Tongue (tissue), 2 donors: ENCODE measurements around the gene TSPO2. TPM values are rescaled to one million over a fixed set of nuclear protein-coding genes. Genes with fewer than 3 reads are reported as not detected.
"Not testable (repeated sequence)": the region's sequence is repeated elsewhere in the genome, so short reads cannot be mapped to it uniquely, and the experiment has no call there.

Source experiments
- DNase-seq: peaks from one replicate; pipeline ENCODE4 v3.0.0-alpha.2; 2015
- total RNA-seq: library from RNA; depleted of rRNA; stranded (reverse); fragments of >200 nt; gene quantifications from one replicate; pipeline ENCODE4 v1.2.3, GENCODE V29; 2014

Gene TSPO2, protein sequence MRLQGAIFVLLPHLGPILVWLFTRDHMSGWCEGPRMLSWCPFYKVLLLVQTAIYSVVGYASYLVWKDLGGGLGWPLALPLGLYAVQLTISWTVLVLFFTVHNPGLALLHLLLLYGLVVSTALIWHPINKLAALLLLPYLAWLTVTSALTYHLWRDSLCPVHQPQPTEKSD
- 1.4 TPM for total RNA-seq

GRCh38 chr6:41042226-41043055 lies at the start of gene TSPO2:
Gene TSPO2, plus strand, starts transcription at chr6:41042467. Its CDS starts 519 bp downstream, at chr6:41042986.
- no peak for DNase-seq

DNA sequence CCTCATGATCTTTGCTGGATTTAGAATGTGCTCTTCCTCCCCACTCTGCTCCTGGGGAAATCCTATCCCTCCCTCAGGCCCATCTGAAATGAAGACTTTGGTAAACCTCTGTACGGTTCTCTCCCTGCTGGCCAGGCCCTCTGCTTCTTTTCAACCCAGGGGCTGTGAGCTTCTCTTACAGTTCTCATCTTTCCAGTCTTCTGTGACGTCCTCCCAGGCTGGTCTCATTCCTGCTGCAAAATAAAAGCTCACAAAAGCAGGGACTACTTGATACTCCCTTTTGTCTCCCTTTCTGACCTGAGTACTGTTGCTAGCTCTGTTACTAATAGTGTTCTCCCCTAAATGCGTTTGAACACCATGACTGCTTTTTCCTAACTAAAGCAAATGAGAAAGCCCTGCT lies 49.5 kb upstream of the TSPO2 start:
- DNase-seq: peak; percentile 32

GRCh38 chr6:40996591-40997233 lies 45.6 kb upstream of the TSPO2 start:
- DNase-seq: peak; percentile 70

- DNase-seq: no peak
Observed at GRCh38 chr6:40997234-40997957, 44.9 kb upstream of the TSPO2 start.

- DNase-seq: no peak
Observed at GRCh38 chr6:40998661-40999060, 43.6 kb upstream of the TSPO2 start.

- no peak for DNase-seq
Observed at GRCh38 chr6:40999569-40999968, 42.7 kb upstream of the TSPO2 start.

GRCh38 chr6:41000248-41000647 lies 42.0 kb upstream of the TSPO2 start:
- no peak for DNase-seq

DNA sequence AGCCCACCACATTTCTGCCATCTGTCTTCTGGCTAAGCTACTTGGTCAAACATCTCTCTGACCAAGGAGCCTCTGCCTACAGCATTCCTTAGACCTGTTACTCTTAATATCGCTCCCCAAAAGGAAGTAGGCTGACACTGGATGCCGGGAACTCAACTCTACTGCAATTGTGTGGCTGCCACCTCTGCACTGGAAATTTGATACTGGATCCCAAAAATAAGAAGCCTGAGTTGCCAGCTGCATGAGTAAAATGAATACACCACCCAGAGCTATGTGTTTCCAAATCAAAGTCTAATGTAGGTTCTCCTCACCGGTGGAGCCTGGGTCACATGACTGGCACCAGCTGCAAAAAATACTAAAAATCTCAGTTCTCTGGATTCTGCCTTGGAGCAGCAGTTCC lies 40.1 kb upstream of the TSPO2 start:
- peak; percentile 5 for DNase-seq

- peak; percentile 67 for DNase-seq
Observed at GRCh38 chr6:41006217-41006616, 36.0 kb upstream of the TSPO2 start.

DNA sequence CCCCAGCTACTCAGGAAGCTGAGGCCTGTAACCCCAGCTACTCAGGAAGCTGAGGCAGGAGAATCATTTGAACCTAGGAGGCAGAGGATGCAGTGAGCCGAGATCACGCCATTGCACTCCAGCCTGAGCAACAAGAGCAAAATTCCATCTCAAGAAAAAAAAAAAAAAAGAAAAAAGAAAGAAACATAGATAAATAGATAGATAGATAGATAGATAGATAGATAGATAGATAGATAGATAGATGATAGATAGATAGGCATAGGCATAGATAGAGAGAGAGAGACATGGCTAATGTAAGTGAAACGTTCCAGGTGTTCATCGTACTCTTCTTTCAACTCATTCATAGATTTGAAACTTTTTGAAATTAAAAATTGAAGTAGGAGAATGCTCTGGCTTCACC lies 35.3 kb upstream of the TSPO2 start:
- DNase-seq: not testable (repeated sequence)

- DNase-seq: no peak
Observed at GRCh38 chr6:41008011-41008410, 34.3 kb upstream of the TSPO2 start.

- no peak for DNase-seq
Observed at GRCh38 chr6:41009669-41010068, 32.6 kb upstream of the TSPO2 start.

DNA sequence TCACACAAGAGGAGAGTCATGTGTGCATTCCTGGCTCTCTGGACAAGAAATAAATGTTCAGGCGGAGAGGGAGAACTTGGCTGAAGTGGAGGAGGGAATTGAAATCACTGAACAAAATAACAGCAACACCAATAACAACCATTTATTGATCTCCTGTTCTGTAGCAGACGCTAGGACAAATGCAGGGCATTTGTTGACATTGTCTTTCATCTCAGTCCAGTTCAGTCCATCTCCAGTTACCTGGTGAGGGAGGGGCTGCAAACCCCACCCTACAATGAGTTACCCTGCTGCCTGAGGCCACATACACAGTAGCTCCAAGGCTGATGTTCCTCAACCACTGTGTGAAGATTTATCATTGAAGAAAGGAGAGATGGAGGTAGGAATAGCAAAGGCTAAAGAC lies 30.6 kb upstream of the TSPO2 start:
- no peak for DNase-seq

DNA sequence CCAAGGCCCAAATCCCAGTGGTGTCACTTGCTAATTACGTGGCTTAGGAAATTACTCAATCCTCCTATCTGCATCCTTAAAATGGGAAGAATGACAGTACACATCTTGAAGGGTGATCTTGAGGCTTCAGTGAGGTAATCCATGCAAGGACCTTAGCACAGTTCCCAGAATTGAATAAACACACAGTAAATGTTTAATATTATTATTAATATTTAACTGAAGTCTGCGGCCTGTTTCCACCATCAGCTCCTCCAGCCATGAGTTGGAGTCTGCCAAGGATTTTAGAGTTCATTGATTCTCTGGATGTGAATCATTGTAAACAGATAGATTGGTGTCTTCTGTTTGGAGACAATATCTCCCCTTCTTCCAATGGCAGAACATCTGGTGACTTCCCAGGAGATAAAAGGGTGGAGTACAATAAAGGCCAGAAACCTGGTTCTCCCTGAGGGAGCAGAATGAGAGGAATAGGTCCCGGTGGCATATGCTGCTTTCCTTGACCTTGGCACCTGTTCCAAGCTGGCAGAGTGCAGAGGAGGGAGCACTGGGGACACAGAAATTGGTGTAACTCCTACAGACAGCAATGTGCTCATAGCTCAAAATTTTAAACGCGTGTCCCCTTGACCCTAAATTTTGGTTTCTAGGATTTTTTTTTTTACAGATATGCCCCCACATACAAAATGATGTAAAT lies 28.7 kb upstream of the TSPO2 start:
- DNase-seq: no peak

DNA sequence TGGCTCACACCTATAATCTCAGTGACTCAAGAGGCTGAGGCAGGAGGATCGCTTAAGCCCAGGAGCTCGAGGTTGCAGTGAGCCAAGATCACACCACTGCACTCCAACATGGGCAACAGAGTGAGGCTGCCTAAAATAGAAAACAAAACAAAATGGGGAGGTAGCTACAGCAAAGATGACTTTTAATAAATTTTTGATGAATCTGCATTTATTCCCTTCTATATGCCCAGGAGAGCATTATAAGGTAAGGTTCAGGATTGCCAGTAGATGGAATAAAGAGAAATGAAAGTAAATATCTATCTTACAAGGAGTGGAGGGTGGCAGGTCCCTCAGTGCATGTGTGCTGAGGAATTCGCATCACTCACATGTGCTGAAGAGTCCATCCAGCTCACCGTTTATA lies 27.5 kb upstream of the TSPO2 start:
- no peak for DNase-seq

DNA sequence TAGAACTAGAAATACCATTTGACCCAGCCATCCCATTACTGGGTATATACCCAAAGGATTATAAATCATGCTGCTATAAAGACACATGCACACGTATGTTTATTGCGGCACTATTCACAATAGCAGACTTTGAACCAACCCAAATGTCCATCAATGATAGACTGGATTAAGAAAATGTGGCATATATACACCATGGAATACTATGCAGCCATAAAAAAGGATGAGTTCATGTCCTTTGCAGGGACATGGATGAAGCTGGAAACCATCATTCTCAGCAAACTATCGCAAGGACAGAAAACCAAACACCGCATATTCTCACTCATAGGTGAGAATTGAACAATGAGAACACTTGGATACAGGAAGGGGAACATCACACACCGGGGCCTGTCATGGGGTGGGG lies 26.4 kb upstream of the TSPO2 start:
- not testable (repeated sequence) for DNase-seq

DNA sequence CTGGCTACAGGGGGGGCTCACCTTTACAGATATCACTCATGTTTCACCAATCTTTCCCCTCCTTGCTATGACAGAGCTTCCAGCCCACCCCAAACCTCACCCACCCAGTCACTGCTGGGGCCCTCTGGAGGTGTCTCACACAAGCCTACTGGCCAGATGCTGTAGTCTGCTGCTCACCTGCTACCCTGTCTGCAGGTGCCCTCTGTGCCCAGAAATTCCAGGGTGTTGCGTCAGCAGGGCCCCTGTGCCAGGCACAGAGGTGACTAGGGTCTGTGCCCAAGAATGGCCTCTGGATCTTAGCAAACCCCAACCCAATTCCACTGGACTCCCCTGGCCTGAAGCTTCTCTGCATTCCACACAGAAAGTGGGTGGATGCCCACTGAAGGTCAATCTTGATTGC lies 24.6 kb upstream of the TSPO2 start:
- no peak for DNase-seq

GRCh38 chr6:41021832-41022231 lies 20.4 kb upstream of the TSPO2 start:
- DNase-seq: peak; percentile 61

- peak; percentile 69 for DNase-seq
Observed at GRCh38 chr6:41022294-41022693, 20.0 kb upstream of the TSPO2 start.

- no peak for DNase-seq
Observed at GRCh38 chr6:41023114-41023513, 19.2 kb upstream of the TSPO2 start.

- no peak for DNase-seq
Observed at GRCh38 chr6:41025966-41026530, 16.2 kb upstream of the TSPO2 start.

DNA sequence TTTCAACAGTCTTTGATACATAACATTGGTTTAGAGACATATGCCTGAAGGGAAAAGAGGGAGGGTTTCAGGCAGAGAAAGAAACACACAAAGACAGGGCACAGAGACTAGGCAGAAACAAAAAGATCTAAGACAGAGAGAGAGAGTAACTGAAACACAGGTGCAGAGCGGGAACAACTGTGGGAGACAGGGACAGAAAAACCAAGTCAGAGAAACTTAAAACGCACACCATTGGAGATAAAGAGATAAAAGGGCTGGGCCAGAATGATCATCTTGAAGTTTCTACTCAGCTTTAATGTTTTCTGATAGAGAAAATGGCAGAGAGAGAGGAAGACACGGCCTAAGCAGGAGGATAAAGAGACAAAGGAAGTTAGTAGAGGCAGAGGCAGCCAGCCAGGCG lies 15.0 kb upstream of the TSPO2 start:
- no peak for DNase-seq
